NB4 (cell line): Measurements from ENCODE around the gene MBD5.
A peak's percentile ranks its signal among the peaks of the same experiment; 100 is the strongest.

Experiments
- DNase-seq: peaks from one replicate; pipeline ENCODE4 v3.0.0; 2010; ENCODE audit warnings: low read depth
- H3K4me3 ChIP-seq: one replicate; pipeline ENCODE4 v1.5.1; 2011; ENCODE audit warnings: mild to moderate bottlenecking, low read depth, low read length, moderate library complexity
- CTCF ChIP-seq: IDR thresholded peaks from one replicate; pipeline ENCODE4 v1.5.1; 2012; ENCODE audit warnings: low read depth, low read length
- MYC ChIP-seq: IDR thresholded peaks from 2 replicates; pipeline ENCODE4 v1.6.1; 2011; ENCODE audit warnings: low read depth, low read length
- POLR2A ChIP-seq: IDR thresholded peaks from 2 replicates; pipeline ENCODE4 v1.6.1; 2011; ENCODE audit warnings: mild to moderate bottlenecking; ENCODE audit not compliant: insufficient read length; ENCODE audit errors: extremely low read depth
- TF ChIP-seq, protein P1 (sequence below): IDR thresholded peaks from 2 replicates; pipeline ENCODE4 v1.6.1; 2011; ENCODE audit warnings: low read depth, low read length

Gene MBD5

GRCh38 chr2:148238561-148238960, 217.7 kb downstream of the MBD5 start:
- H3K4me3 ChIP-seq, result no peak overlapping the region
- DNase-seq, result no peak
- no peak for TF ChIP-seq MYC
- no peak for TF ChIP-seq POLR2A
- TF ChIP-seq CTCF, result no peak
- TF ChIP-seq, protein P1, sequence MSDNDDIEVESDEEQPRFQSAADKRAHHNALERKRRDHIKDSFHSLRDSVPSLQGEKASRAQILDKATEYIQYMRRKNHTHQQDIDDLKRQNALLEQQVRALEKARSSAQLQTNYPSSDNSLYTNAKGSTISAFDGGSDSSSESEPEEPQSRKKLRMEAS, result no peak

DNA sequence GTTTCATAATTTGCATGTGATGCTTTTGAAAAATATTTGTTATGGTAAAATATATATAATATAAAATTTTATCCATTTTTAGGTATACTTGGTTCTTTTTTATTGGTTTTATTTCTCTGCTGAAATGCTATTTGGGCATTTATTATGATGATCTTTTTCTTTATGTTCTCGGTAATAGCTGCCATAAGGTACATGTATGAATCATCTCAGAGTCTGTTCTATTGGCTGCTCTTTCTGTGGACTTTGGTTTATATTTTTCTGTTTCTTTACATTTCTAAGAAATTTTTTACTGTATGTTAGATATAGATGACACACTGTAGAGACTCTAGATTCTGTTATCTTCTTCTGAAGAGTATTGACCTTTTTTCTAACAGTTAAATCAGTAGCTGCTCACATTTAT, 219.9 kb downstream of the MBD5 start:
- no peak overlapping the region for H3K4me3 ChIP-seq
- TF ChIP-seq CTCF, result no peak
- TF ChIP-seq, protein P1, result no peak
- TF ChIP-seq POLR2A, result no peak
- no peak for TF ChIP-seq MYC
- no peak for DNase-seq

DNA sequence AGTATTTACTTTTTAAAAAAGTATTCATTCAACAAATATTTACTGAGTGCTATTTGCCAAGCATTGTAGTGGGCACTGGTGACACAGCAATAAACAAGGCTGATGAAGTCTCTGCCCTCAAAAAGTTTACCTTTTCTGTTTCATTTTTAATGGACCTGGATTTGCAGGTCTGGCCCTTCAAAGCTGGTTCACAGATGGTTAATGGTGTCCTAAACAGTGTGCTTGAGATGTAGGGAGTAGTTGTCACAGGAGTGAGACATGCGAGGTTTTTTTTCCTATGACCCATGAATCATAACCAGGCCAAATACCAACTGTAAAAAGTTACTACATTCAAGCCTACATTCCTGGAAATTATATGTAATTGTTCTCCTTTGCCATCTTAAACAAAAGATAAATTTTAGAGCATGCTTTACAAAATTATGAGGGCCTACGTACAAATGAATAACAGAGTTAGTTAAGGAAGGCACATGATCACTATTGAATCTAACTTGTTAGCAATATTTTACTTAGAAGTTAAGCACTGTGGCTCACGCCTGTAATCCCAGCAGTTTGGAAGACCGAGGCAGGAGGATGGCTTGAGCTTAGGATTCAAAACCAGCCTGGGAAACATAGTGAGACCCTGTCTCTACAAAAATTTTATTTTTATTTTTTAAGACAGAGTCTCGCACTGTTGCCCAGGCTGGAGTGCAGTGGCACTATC, 223.9 kb downstream of the MBD5 start:
- TF ChIP-seq, protein P1, result no peak
- TF ChIP-seq CTCF (no peak), POLR2A (no peak), MYC (no peak)
- H3K4me3 ChIP-seq, result no peak overlapping the region
- DNase-seq, result no peak

DNA sequence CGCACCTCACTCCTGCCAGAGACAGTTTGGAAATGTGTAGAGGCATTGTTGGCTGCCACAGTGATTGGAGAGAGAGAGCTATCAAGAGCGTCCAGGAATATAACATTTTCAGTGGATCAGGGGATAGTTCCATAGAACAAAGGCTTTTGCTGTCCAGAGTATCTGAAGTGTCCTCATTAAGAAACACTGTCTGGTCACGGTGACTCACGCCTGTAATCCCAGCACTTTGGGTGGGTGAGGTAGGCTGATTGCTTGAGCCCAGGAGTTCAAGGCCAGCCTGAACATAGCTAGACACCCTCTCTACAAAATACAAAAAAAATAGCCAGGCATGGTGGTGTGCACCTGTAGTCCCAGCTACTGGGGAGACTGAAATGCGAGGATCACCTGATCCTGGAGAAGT, 231.1 kb downstream of the MBD5 start:
- no peak for DNase-seq
- no peak overlapping the region for H3K4me3 ChIP-seq
- TF ChIP-seq CTCF (no peak), POLR2A (no peak), MYC (no peak)
- TF ChIP-seq, protein P1, result no peak

- TF ChIP-seq, protein P1, result no peak
- TF ChIP-seq MYC, result no peak
- no peak for DNase-seq
- no peak overlapping the region for H3K4me3 ChIP-seq
Measured at GRCh38 chr2:148252646-148253045, 231.8 kb downstream of the MBD5 start.

- peak; percentile 41 for DNase-seq
- no peak overlapping the region for H3K4me3 ChIP-seq
- TF ChIP-seq POLR2A (no peak), CTCF (no peak), MYC (no peak)
- TF ChIP-seq, protein P1, result no peak
Measured at GRCh38 chr2:148253685-148254084, 232.8 kb downstream of the MBD5 start.
